ENCODE measurements around the gene PDE9A.
"Not testable (repeated sequence)": the region's sequence is repeated elsewhere in the genome, so short reads cannot be mapped to it uniquely, and the experiment has no call there.

Gene PDE9A

DNA sequence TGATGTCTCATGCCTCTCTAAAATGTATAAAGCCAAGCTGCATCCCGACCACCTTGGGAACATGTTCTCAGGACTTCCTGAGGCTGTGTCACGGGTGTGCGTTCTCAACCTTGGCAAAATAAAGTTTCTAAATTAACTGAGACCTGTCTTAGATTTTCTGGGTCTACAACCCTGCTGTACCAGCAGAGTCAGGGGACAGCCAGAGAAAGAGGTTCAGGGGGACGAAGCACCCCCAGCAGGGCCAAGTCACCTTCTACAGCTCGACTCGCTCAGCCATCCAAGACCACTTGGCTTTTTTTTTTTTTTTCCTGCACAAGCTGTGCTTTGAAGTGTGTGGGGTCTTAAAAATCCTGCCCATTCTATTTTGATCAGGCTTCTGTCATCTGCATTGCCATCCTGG is 28.5 kb upstream of the PDE9A start:
- DNase-seq: no peak

DNA sequence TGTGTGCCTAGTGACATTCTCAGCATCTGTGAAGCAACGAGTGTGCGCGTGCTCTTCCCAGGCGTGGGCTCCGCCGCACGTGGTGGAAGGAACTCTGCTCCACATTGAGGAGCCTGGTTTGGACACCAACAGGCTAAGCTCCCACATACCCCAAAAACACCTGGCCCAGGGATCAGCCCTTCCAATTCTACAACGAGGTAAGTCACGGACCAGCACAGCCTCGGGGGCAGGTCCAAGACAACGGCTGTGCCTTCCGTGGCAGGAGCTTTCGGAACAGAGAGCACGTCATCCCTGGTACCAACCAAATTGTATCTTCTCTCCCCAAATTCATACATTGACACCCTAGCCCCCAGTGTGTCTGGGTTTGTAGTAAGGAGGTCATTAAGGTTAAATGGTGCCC is 27.2 kb upstream of the PDE9A start:
- DNase-seq: no peak

DNA sequence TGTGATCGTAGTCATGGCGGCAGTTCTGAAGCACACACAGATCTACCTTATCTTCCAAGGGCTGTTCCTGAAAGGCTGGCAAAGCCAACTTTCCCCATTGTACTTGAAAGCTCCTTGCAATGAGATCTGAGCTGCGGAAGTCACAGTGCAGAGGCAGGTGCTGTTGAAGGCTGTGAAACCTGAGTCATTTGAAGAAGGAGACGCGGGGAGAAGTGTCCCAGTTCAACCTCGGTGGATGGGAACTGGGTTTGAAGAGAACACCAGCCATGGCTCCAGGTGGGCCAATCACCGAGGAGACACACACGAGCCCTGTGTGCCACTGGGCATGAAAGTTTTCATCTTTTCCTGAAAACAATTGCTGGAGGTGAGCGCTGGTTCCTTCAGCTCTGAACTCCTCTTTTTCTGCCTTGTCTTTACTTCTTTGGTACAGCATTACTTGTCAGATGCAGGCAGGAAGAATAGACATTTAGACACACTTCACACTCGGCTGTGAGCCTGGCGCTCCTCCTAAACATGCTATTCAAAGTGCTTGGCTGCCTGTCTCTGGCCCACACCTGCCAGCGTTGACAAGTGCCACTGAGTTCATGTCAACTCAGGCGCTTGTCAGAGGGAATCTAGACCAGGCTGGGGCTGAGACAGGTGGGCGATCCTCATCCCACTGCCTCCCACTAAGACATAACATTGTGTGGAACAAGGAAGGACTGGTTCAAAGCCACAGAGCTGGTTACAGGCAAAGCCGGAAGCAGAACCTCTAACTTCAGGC is 25.7 kb upstream of the PDE9A start:
- DNase-seq: no peak

DNA sequence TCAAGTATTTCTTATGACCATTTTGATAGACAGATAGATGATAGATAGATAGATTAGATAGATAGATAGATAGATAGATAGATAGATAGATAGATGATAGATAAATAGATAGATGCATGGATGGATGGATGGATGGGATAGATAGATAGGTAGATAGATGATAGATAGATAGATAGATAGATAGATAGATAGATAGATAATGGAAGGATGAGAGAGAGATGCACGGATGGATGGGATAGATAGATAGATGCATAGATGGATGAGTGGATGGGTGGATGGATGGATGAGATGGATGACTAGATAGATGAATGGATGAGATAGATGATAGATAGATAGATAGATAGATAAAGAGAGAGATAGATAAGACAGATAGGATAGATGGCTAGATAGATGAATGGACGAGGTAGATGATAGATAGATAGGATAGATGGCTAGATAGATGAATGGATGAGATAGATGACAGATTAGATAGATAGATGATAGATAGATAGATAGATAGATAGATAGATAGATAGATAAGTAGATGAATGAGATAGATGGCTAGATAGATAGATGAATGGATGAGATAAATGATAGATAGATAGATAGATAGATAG is 24.9 kb upstream of the PDE9A start:
- DNase-seq: not testable (repeated sequence)

DNA sequence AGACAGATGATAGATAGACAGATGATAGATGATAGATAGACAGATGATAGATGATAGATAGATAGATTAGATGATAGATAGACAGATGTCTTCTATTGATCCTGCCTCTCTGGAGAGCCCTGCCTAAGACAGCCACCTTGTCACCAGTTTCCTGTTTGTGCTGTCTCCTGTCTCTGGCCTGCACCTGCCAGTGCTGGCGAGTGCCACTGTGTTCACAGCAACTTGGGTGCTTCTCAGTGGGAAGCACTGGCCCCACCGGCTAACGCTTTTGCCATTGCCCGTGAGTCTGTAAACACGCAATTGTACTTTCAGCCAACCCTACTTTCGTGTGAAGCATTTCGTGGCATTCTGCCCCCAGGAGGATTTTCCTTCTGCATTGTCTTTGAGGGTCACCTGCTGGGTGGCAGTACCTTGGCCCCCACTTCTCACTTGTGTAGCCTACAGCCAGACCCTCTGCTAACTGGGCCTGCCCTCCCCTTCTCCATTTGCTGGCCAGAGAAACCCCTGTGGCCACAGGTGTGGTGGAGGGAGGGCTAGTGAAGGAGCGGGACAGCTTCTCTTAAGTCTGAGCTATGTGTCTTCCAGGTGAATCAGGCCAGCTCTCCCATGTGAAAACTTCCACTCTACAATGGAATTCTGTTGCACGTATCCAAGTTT is 23.4 kb upstream of the PDE9A start:
- no peak for DNase-seq

DNA sequence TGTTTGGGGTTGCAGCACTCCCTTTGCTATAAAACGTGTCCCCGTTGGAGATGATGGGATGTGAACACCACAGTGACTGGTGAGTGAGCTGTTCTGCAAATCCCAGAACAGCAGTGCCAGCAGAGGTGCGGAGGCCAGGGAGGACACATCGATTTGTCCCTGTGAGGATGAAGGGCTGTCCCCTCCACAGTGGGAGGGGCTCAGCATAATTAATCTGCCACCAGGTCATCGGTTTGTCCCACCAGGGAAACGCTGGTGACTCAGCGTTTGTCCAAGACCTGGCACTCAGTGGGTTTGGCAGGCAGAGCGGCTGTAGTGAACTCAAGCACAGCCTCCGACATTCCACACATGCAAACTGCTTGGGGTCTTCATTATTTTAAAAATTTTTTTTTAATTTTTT is 22.8 kb upstream of the PDE9A start:
- no peak for DNase-seq

DNA sequence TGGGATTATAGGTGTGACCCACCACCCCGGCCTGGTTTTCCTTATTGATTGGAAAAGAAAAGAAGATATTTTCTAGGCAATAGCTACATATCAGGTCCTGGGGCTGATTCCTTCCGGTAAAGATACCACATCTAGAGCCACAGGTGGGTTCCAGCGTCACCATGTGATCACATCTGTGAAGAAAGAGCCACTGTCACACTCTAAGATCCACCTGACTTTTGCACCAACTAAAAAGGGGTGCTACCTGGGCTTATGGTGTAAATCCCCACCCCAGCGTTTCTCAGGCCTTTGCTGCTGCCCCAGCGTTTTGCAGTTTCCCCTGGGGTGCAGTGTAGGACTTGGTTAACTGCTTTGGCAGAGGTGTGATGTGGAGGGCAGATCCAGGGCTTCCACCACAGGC is 22.3 kb upstream of the PDE9A start:
- no peak for DNase-seq

DNA sequence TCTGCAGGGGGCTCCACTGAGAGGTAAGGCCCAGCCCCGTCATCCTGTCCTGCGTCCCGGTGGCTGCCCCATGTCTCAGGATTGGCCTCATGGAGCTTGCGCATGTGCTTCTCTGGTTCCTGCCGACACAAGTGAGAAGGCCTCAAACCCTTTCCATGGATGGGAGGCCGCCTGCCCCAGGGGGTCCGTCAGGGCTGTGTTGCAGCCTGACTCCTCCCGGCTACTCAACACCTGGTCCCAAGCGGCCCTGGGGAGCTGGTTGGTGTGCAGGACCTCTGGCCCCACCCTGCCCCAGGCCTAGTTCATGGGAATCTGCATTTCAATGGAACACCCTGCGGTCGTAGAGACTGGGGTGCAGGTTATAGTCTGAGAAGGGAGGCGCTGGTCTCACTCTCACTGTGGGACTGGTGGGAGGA is 21.1 kb upstream of the PDE9A start:
- DNase-seq: no peak

DNA sequence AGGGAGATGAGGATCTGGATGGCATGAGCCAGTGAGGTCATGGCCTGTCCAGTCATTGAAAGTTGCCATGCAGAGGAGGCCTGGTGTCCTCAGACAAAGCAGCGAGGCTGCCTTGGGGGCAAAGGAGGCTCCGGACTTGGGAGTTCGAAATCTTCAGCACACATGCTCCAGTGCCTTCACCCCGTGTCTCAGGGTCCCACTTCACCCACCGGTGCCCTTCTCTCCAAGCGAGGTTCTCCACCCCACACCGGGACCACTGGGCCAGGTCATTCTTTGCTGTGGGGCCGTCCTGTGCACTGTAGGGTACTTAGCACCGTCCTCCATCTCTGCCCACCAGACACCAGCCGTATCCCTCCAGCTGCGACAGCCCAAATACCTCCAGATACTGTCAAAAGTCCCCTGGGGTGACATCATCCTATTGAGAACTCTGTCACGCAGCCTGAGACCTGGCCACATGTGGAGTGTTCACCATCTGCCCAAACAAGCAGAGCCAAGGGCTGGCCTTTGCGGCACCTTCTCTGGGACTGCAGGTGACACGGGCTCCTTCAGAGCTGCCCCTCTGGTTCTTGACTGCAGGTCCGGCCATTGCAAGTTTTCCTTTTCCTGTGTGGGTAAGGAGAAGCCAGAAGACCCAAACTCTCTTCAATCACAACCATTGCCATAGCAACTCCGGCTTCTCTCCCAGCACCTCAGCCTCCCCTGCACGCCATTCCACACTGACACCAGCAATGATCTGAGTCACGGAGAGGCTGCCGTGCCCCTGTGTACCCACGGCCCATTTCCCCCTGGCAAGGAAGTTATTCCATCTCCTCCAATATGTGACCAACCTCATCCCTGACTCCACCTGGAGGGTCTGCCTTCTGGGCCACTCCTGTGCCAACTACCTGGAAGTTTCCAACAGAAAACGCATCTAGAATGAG is 20.4 kb upstream of the PDE9A start:
- no peak for DNase-seq

DNA sequence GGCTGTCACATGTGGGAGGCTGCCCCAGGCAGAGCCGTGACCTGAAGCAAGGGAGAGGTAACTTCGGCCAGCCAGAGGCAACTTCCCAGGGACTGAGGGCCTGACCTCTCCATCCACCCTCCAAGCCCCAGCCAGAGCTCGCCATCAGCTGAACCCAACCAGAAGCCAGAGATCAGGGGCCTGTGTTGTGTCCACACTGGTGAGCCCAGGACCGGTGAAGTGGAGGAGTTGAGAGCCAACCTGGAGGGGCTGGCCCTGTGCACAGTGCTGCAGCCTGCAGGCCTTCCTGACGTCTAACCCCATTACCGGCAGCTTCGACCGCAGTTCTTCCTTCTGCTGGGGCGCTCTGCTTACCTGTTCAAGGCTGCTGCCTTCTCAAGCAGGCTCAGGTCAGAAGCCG is 19.6 kb upstream of the PDE9A start:
- no peak for DNase-seq

DNA sequence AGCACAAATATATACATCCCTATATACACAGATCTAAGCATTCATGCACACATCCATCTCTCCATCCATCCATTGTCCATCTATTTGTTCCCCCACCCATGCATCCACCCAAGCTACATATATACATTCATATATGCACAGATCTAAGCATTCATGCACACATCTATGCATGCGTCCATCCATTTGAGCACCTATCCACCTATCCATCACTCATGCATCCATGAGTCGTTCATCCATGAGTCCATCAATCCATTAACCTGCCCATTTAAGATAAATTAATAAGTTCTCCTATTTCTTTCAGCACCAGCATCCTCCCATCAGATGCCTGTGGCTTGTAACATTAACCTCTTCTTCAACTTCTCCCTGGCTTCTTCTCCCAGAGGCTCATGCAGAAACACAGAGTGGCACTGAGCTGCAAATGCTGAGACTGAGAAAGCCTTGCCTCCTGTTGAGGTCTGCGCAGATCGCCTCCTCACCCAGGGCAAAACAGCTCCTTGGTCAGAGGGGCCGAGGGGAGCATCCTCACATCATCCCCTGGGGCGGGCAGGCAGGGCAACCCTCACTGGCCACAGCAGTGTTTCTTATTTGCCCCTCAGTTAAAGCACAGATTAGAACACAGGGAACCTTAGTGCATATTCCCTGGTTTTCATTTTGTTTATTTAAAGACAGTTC is 17.4 kb upstream of the PDE9A start:
- no peak for DNase-seq

DNA sequence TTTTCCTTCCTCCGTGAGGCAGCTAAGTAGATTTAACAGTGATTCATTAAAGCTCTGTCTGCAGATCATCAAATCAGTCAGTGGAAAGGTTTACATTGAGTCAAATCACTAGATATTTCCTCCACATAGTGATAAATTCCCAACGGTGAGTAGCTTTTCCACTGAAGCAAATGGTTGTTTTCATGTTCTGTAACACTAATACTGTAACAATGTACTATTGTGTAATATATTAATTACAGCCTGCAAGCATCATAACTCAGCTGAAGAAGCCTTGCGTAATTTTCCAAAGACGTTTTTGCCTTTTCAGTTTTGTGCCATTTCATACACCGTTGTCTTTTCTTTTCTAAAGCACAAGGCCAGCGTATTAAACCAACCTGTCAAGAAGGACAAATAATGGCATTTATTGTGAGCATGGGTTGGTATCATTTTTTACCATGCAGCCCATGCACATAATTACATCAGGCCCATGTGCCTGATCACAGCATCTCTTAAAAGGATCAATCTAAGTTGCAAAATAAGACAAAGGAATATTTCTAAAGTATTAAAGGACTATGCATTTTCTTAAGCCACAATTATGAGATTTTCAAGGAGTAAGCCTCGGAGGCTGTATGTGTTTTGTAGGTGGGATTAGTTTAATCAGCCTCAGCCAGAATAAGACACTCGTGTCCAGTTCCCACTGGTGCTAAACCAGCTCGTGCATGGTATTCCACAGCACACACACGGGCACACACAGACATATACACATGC is 16.7 kb upstream of the PDE9A start:
- DNase-seq: no peak

DNA sequence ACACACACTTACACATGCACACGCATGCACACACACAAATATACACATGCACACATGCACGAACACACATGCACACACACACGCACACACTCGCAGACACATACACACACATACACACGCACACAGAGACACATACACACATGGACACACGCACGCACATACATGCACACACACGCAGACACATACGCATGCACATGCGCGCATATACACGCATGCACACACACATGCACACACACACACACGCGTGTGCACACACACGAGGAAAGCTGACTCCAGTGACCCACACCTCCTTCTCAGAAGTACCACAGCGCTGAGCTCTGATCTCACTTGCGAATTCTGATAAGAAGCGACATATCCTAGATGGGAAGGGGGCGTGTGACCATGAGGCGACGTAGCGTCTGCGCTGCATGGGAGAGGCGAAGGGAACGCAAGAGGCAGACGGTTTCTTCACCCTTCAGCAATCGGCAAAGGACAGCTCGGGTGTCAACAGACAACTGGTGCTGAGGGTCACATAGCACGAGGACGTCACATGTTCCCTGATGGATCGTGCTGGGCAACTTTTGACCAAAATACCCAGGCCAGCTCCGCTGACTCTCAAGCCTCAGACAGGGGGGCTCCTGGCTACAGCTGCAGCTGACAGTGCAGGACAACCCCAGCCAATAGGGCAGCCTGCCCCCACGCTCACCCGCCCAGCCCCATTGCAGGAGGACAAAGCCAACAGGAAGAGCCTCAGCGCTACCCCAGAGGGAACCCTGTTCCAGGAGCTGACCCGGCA is 16.0 kb upstream of the PDE9A start:
- no peak for DNase-seq

DNA sequence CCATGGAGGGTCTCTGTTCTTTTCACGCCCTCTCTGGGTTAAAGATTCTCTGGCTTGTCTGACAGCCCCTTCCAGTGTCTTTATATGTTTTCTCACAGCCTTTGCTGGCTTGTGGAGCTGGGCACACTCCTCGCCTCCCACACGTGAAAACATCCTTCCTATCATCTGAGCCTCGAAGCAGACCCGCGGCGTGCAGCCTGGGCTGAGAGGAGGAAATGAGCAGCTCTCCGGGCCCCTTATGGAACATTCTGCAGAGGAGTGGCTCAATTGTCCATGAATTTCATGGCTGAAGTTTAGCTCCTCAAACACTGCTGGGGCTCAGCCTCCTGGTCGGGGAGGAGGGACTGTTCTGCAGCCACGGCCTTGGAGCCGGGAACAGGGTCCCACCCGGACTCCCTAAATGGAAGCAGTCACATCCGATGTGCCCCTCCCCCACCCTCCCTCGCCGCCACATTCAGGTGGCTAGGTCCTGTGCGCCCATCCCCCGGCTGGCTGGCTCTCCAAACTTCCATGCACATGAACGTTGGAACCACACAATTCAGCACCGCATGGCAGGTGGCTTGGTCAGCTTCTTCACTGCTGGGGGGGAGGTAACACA is 15.1 kb upstream of the PDE9A start:
- DNase-seq: no peak

DNA sequence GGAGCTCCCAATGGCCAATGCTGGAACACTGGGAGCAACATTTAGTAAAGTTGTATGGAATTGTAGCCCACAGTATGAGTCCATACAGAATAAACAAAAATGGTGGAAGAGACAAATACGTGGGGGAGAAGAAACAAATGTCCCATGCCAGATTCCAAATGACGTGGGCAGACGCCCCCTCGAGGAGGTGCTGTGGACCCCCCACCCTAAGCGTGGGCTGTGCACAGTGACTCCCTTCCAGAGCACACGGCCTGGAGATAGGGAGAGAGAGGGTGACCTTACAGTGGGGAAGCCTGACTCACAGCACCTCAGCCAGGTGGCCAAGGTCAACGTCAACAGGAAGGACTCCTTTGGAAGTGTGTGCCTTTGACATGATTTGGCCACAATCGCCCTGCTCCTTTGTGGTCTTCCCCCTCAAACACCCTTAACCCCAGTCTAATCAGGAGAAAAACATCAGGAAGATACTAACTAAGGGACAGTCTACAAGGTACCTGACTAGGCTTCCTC is 13.7 kb upstream of the PDE9A start:
- no peak for DNase-seq

DNA sequence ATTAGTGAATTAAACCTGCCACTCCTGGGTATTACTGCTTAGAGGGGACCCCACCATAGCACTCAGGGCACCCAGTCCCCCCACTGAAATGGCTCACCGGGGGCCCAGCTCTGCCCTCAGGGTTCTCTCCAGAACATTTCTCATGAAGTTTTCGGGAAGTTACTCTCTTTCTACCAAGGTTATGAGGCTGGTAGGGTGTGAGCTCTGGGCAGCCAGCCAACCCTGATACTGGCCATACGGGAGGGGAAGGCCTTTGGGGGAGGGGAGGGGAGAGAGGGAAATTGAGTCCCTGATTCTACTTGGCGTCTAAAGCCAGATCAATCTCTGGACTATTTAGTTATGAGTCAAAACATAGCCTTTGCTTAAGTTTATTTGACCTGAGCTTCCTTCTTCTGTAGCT is 12.9 kb upstream of the PDE9A start:
- DNase-seq: no peak

DNA sequence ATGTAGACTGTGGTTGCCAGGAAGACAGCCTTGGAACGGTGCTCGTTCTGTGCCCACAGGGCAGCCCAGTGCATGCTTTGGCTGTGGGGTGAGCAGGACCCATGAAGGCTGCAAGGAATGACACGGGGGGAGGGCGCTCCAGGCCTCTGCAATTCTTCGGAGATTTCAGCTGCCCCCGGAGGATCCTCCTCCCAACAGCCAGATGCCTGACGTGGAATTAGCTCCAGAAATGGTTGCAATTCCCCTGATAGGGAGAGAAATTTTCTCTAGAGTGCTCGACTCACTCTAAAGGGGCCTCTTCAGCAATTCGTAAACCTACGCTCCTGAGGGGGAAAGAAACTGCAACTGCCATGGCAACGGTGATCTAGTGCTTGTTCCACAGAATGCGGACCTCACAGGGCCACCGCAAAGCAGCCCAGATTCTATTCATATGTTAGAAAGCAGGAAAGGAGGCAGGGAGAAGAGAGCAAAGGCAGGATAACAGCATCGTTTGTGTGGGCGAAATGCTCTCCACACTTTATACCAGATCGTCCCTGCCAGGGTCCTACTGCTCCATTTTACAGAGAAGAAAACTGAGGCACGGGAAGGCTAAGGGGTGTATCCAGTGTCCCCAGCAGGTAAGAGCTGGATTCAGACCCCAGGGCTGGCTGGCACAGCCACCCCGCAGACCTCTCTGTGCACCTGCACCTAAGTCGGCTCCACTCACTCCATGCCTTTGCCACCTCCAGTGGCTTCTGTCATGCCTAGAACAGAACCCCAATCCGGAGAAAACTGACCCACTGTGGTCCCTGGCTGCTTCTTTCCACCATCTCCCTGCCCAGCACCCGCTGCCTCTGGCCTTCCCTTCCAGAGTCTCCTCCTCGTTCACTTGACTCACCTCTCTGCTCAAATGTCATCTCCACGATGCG is 11.9 kb upstream of the PDE9A start:
- no peak for DNase-seq

DNA sequence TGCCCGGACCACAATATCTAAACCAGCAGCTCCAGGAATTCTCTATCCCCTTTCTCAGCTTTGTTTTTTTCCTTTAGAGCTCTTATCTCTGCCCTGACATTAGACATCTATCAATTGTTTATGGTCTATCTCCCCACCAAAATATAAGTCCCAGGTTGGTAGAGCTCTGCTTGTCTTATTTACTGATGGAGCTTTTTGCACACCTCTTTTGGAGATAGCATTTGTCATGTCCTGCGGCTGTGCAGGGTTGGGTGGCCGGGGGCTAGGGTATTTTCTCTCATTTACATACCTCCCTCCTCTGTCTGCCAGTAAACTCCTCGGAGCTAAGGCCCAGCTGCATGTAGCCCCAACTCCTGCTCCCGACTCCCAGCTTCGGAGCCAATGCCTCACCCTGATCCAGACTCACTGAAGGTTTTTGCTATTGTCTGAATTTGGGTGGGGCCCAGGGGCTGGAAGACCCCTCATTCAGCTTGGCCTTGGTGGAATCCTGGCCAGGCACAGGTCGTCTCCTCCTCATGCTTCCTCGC is 11.1 kb upstream of the PDE9A start:
- no peak for DNase-seq

Measured in midbrain (tissue), 1 donor.